HG02938 (cell line): ENCODE measurements around the gene KEAP1.

Experiments used
- ATAC-seq: cut with Tn5 transposase; IDR thresholded peaks from one replicate; pipeline ENCODE4 v1.9.1; 2021; ENCODE audit warnings: mild to moderate bottlenecking, moderate library complexity; ENCODE audit not compliant: unreplicated experiment

Gene KEAP1

GRCh38 chr19:10450853-10451609, 52.1 kb downstream of the KEAP1 start:
- ATAC-seq, result no peak

- no peak for ATAC-seq
Measured at GRCh38 chr19:10450191-10450852, 52.8 kb downstream of the KEAP1 start.

GRCh38 chr19:10449037-10449436, 54.1 kb downstream of the KEAP1 start:
- no peak for ATAC-seq

GRCh38 chr19:10442698-10443097, 60.5 kb downstream of the KEAP1 start:
- ATAC-seq, result no peak

- ATAC-seq, result no peak
Measured at GRCh38 chr19:10439588-10439987, 63.6 kb downstream of the KEAP1 start.
